SW480 (cell line): Measurements from ENCODE around the gene PPDPF.
"Not testable (repeated sequence)": the region's sequence is repeated elsewhere in the genome, so short reads cannot be mapped to it uniquely, and the experiment has no call there.

ENCODE experiments used
- DNase-seq: peaks from one replicate; pipeline ENCODE4 v3.0.0-alpha.2; 2016; ENCODE audit warnings: low spot score

Gene PPDPF

DNA sequence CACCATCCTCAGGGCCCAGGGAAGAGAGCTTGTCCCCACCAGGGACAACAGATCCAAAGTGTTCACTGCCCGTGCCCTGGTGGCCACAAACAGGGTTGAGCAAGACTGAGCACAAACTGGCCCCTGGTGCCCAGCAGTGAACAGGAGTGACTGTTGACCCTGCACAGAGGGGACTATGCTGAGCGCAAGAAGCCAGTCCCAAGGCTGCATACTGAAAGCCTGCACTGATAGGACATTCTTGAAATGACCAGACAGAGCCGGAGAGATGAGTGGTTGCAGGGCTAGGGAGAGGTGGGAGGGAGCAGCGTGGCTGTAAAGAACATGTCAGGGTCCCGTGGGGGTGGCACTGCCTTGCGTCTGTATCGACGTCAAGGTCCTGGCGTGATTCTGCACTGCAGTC is 30.5 kb downstream of the PPDPF start:
- no peak for DNase-seq

DNA sequence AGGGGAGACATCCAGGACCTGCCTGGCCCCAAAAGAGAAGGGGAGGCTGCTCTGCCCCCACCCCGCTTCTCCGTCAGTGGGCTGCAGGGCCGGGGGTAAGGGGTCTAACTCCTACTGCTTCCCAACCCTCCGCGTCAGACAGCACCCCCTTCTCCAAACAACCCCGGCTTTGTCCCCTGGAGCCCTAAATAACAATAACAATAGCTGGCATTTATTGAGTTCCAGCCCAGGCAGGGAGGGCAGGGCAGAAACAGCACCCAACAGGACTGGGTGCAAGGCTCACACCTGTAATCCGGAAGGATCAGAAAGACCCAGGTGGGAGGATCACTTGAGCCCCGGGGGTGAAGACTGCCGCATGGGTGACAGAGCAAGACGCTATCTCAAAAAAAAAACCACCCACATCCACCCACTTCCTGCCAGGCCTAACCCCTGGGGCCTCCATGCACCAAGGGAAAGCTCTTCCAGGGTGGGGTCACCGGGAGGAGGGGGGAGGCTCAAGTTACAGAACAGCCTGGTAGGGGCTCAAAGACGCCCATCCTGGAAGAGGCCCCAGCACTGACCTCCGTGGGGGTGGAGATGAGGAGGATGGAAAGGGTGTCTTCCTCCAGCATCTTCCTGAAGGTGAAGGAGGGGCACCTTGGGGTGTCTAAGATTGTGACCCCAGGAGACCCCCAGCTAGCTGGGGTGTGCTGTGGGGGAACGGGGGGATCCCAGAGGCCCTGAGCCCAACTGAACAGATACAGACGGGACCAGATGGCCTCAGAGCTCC is 32.1 kb downstream of the PPDPF start:
- DNase-seq = peak; percentile 45

DNA sequence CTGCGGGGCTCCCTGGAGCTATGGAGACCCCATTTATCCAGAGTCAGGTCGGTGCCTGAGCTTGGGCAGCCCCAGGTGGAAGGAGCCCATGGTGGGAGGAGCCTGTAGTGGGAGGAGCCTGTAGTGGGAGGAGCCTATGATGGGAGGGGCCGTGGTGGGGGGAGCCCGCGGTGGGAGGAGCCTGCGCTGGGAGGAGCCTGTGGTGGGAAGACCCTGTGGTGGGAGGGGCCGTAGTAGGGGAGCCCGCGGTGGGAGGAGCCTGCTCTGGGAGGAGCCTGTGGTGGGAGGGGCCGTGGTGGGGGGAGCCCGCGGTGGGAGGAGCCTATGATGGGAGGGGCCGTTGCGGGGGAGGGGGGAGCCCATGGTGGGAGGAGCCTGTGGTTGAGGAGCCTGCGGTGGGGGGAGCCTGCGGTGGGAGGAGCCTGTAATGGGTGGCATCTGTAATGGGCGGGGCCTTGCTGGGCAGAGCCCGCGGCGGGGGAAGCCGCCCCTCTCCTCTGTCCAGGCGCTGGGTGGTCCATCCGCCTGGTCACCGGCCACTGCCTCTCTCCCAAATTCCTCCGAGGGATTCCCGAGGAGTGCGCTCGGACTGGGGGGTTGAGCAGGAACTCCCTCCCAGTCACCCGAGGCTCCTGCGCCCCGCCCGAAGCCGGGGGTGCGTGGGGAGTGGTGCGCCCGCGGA is 32.8 kb downstream of the PPDPF start:
- DNase-seq = peak; percentile 83

DNA sequence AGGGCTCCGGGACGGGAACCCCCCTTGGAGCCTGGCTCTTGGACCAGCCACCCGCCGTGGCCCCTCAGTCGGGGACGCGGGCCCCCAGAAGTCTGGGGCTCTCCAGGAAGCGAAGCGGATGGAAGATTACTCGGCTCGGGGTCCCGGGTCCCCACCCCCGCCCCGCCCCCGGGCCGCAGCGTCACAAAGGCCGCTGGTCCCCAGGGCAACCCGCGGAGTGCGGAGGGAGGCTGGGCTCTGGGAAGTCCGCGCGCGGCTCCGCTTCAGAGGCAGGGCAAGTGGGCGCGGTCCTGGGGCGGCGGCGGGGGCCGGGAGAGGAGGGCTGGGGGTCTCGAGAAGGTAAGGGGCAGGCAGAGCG is 33.3 kb downstream of the PPDPF start, which contains the start of gene FNDC11:
TSS of gene FNDC11 (plus strand) at position 227 of the 358 bp plus-strand sequence. CDS start 1,505 bp downstream, outside the sequence.
- DNase-seq = peak; percentile 46

DNA sequence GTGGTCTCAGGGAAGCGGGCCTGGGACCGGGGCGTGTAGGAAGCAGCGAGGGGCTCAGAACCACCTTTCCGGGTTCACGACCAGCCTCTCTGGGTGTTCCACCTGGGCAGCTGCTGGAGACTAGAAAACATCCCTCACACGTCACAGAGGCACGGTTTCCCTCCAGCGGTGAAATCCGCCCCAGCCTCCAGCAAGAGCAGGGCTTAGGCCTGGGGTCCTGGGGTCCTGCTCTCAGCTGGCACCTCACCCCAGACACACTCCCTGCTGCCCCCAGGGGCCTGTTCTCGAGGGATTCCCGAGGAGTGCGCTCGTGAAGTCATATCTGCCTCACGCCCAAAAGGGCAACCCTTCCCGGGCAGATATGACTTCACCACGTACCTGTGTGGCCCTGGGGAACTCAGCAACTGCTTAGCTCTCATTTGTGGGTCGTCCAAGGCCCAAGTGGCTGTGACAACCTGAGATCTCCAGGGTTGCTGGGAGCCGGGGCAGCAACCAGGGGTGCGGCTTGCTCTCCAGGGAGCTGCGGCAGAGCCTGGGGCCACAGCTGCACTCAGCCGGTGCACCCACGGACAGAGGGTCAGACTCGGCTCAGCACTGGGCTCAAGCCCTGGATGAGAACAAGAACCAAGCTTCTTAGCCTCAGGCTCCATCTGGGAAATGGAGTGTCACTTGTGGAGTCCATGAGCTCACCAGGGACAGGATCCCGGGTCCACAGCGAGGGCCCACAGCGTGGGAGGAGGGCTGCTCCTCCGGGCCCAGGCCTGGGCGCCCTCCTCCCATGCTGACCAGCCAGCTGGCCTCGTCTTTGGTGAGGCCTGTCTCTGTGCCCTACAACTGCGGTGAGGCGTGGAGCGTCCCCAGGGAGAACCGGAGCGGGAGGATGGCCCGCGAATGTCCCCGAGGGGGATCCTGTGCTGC is 34.1 kb downstream of the PPDPF start:
- DNase-seq = no peak

DNA sequence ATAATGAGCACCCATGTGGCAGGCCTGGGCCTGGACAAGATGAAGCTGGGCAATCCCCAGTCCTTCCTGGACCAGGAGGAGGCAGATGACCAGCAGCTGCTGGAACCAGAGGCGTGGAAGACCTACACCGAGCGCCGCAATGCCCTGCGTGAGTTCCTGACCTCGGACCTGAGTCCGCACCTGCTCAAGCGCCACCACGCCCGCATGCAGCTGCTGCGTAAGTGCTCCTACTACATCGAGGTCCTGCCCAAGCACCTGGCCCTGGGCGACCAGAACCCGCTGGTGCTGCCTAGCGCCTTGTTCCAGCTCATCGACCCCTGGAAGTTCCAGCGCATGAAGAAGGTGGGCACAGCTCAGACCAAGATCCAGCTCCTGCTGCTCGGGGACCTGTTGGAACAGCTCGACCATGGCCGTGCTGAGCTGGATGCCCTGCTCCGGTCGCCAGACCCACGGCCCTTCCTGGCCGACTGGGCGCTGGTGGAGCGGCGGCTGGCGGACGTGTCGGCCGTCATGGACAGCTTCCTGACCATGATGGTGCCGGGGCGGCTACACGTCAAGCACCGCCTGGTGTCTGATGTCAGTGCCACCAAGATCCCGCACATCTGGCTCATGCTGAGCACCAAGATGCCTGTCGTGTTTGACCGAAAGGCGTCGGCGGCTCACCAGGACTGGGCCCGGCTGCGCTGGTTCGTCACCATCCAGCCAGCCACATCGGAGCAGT is 35.3 kb downstream of the PPDPF start:
- DNase-seq = no peak

DNA sequence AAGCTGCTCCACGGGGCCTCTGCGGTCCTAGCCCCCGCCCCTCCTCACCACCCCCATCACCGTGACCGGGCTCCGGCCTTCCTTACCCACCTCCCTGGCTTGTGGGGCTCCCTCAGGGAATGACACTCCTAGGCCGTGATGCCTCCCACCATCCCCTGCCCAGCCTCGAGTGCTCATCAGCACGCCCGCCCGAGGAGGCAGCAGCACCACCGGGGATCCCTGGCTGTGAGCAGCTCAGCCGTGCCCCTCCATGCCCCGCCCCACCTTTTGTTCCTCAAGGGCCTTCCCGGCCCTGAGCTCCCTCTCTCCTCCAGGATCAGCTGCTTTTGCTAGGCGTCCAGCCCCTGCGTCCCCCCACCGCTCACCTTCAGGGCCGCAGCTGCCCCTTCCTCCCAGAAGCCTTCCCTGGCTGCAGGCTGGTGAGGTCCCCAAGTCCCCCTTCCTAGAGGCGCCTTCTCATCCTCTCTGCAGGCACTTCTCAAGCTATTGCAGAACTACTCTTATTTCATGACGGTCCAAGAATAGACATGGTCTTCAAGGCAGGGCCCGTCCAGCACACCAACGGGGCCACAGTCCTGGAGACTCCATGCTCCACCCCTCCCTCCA is 36.4 kb downstream of the PPDPF start:
- no peak for DNase-seq

DNA sequence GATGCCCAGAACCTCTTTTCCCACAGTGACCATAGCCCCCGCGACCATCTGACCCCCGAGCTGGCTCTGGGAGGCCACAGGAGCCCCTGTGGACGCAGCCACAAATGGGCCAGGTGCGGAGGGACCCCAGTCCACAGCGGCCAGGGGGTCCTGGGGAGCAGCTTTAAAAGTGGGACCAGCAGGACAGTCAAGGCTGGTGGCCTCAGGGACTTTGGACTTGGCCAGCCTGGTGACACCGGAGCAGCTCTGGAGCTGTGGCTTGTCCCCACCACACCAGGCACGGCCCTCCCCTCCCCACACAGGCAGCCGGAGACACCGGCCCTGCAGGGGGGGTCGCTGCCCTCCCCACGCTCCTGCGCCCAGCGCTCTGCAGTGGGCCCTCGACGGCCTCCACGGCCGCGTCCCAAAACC is 36.9 kb downstream of the PPDPF start:
- DNase-seq = no peak

DNA sequence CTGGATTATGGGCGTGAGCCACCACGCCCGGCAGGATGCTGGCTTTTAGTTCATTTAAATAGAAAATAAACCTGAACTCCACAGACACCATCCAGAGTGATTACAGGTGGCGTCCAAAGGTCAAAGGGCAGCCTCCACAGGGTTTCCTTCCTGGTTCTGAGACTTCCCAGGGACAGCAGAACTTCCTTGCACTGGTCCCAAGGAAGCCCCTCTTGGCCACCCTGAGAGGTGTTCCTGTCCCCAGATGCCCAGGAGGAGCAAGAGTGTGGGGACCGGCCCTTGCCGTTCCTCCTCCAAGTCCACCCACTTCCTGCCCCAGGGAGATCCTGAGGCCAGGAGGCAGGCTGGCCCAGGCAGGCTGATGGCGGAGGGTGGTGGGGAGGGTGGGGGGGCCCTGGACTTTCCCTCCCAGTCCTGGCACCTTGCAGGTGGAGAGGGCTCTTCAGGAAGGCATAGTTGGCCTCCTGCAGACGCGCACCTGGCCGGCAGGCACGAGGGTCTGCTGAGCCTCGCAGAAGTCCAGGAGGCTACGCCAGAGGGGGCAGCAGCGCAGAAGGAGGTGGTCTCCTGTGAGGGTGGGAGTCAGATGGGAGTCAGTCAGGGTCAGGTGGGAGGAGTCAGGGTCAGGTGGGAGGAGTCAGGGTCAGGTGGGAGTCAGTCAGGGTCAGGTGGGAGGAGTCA is 38.4 kb downstream of the PPDPF start:
- no peak for DNase-seq

DNA sequence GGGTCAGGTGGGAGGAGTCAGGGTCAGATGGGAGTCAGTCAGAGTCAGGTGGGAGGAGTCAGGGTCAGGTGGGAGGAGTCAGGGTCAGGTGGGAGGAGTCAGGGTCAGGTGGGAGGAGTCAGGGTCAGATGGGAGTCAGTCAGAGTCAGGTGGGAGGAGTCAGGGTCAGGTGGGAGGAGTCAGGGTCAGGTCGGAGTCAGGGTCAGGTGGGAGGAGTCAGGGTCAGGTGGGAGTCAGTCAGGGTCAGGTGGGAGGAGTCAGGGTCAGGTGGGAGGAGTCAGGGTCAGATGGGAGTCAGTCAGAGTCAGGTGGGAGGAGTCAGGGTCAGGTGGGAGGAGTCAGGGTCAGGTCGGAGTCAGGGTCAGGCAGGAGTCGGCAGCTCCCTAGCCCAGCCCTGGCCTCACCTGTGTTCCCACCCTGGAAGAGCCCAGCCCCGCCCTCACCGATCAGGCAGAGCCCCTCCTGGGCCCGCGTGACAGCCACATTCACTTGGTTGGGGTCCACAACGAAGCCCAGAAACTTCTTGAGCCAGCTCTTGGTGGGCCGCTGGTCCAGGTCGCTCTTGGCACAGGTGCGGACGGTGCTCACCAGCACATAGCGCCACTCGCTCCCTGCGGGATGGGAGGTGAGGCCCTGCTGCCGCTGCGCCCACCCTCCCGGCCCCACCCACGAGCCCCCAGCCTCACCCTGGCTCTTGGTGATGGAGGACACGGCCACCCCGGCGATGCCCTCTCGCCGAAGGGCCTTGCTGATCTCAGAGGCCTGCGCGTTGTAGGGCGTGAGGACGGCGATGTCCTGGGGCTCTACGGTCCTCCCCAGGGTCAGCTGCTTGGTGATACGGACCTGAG is 39.1 kb downstream of the PPDPF start:
- DNase-seq = not testable (repeated sequence)

DNA sequence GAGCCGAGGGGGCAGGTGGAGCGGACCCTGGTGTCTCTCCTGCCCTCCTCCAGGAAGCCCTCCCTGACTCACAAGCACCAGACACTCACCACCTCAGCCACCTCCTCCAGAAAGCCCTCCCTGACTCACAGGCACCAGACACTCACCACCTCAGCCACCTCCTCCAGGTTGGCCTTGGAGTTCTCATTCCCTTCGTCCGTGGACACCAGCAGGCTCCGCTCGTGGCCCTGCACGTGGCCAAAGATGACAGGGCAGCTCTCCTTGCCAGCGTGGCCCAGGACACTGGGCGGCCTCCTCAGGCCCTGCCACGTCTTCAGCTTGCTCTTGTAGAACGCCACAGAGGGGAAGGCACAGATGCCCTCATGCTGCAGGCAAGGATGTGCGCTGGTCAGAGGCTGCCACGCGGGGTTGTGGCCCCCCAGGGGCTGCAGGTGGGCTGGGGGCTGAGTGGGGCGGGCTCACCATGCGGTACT is 39.8 kb downstream of the PPDPF start:
- no peak for DNase-seq

DNA sequence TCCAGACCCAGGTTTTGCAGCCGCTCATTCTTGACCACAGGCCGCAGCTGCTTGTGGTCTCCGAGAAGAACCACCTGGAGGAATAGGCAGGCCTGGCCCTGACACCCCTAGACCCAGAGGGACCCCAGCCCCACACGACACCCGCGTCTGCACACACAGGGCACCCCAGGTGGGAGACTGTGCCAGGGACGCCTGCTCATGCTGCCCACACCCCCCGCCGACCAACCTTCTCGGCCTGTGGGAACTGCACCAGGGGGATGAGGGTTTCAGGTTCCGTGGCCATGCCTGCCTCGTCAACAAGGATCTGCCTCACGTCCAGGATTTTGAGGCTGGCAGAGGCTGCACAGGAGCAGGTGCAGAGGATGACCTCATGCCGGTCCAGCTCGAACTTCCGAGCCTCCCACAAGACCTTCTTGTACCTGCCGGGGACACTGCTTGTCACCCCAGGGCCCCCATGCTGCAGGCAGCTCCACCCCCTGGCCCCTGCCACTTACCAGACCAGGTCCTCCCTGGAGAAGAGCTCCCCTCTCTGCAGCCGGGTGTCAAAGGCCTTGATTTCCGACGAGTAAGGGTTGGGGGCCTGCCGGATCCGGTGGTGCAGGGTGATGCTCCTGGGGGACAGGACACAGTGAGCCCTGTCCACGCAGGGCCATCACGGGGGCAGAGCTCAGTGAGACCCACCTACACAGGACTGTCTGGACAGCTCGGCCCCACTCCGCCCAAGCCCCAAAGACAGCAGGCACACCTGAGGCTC is 40.5 kb downstream of the PPDPF start:
- no peak for DNase-seq

DNA sequence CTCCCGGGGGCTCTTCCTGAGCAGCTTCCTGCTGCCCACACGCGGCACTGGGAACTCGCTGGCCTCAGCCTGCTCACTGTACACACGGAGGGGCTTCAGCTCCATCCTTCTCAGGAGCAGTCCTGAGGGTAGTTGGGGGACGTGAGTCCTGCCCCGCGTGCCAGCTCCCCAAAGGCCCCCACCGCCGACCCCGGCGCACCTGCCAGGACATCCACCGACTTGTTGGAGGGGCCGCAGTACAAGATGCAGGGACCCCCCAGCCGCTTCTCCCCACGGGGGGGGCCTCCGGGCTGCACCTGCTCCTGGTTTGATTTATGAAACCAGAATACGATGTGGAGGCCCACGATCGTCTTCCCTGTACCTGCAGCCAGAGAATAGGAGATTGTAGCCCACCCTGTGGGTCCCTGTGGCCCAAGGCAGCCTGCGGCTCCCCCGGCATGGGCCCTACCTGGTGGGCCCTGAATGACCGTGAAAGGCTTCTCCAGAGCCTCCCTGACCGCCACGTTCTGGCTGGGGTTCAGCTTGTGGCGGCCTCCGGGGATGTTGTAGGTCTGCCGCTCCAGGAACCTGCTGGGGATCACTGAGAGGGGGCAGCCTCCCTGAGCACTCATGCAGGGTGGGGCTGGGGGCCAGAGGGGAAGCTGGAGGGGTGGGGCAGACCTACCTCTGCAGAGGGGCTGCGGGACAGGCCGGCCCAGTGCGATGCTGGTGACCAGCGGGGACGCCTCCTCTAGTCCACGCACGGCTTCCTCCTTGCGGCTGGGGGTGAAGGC is 41.2 kb downstream of the PPDPF start:
- no peak for DNase-seq

DNA sequence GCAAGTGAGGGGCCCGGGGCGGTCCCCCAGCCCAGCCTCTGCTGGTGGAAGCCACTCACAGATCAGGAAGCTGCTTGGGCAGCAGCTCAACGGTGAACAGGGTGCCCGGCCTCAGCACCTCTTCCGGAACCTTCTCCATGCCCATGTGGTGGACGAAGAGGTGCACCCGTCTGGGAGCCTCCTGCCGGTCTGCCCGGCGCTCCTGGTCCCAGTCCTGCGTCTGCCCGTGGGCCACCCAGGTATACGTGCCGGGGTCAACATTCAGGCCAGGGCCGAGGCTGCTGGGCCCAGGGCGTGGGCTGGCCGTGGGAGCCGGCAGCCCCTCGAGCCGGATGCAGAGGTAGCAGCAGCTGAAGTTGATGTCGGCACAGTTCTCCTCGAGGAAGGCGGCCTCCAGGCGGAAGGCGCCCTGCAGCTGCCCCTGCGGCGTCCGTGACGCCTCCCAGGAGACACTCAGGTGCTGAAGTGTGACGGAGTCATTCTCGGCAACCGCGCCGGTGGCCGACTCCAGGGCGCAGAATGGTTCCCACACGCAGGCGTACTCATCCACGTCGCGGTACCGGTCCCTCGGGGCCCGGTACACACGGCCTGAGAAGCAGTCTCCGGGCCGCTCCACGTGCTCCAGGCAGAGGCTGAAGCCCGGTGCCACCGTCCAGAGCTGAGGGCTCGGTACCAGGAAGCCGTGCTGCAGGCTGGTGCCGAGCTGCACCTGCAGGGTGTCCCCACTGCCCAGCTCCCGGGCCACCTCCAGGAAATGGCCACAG is 42.1 kb downstream of the PPDPF start:
- no peak for DNase-seq

DNA sequence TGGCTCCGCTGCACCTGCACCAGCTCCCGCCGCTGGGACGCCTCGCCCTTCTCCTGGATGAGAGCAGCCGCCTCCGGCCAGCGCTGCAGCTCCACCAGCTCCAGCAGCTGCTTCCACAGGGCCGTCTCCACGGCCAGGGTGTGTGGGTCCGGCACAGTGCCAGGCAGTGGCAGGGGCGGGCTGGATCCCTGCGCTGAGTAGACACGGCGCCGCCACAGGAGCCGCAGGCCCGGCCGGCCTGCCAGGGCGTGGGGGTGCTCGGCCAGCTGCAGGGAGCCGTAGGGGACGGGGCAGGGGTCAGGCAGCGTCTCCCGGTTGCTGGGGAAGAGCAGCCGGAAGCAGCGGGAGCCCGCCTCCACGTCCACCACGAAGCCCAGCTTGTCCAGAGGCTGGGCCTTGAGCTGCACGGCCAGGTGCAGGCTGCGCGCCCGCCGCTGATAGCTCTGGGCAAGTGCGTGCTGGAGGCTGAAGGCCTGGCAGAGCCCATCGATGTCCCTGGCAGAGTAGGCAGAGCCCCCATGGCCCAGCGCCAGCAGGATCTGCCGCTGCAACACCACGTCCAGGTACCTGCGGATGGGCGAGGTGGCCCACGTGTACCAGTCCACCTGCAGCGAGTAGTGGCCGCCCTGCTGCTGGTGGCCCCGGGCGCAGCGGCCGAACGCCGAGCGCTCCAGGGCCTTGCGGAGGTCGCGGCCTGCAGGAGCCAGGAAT is 42.8 kb downstream of the PPDPF start:
- DNase-seq = no peak

DNA sequence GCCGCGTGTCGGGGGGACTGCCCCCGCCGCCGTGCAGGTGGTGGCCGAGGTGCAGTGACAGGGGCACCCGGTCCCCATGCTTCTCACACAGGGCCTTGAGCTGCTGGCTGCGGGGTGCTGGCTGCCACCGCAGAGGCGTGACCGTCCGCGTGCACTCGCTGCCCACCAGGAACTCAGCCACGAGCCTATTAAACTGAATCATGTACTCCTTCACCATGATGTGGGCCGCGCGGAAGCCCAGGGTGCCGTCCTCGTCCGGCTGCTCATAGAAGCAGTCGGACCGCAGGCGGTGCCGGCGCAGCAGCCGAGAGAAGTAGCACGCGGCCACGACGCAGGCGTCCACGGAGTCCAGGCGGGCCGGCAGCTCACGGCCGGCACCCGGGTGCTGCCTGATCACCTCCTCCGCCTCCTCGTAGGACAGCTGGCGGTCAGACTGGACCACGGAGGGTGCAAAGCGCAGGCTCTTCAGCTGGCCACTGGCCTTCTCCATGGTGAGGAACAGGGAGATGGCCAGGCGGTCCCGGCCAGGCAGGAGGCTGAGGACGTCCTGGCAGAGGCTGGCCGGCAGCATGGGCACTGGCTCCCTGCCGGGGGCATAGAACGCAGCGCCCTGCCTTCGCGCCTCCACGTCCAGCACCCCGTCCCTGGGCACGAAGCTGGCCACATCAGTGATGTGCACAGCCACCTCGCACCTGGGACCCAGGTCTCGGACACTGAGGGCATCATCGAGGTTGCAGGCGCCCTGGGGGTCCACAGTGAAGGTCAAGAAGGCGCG is 43.7 kb downstream of the PPDPF start:
- DNase-seq = no peak
